ENCODE measurements around the gene PTPN2. TPM values are rescaled to one million over a fixed set of nuclear protein-coding genes. Genes with fewer than 3 reads are reported as not detected.

PTPN2 gene
- total and polyA plus RNA-seq, 11 donors = 7.5 to 33.1 (median 11.5) TPM

DNA sequence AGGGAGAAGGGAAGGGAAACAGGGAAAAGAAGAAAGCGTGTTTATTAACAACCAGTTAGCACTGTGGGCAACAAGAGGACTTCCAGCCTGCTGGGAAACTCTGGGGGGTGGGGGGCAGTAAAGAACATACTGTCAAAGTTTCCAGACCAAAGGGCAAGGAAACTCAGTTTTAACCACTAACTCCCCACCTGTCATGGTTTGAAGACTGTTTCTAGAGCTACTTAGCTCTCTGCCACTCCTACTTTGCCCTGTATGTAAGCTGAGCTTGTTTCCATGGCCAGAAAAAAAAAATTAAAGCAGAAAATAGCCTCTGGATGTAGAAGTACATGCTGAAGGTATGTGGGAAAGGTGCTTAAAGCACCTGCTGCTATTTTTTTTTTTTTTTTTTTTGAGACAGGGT, 11.0 kb upstream of the PTPN2 start:
- DNase-seq (no peak), ATAC-seq (no peak)
- Histone ChIP-seq H3K4me3 (no peak overlapping the region), H3K27ac (no peak overlapping the region), H3K9me3 (peaks cover 0 to 6% (median 0%) of the 10 kb centered on the region in 12 donors), H3K4me1 (peaks cover 0 to 4% (median 0%) of the 10 kb centered on the region in 12 donors), H3K27me3 (peaks cover 0 to 20% (median 3%) of the 10 kb centered on the region in 9 donors), H3K36me3 (no peaks in the 10 kb centered on the region)
- 89 to 100% (median 99%) methylated on average over 1 of the region's 1 CpG for WGBS, 4 donors
- TF ChIP-seq, protein P1, sequence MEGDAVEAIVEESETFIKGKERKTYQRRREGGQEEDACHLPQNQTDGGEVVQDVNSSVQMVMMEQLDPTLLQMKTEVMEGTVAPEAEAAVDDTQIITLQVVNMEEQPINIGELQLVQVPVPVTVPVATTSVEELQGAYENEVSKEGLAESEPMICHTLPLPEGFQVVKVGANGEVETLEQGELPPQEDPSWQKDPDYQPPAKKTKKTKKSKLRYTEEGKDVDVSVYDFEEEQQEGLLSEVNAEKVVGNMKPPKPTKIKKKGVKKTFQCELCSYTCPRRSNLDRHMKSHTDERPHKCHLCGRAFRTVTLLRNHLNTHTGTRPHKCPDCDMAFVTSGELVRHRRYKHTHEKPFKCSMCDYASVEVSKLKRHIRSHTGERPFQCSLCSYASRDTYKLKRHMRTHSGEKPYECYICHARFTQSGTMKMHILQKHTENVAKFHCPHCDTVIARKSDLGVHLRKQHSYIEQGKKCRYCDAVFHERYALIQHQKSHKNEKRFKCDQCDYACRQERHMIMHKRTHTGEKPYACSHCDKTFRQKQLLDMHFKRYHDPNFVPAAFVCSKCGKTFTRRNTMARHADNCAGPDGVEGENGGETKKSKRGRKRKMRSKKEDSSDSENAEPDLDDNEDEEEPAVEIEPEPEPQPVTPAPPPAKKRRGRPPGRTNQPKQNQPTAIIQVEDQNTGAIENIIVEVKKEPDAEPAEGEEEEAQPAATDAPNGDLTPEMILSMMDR (IDR thresholded peaks at IDR 0.05) = no peak
- no peak for TF ChIP-seq POLR2A (IDR thresholded peaks at IDR 0.05)
- intact Hi-C loops (cut with DNase I) = loop anchor here in 4 of 10 donors (5.0 to 10.0 kb wide), 3 partner anchors 37 to 150 kb away; no protein-coding TSS in a partner anchor

DNA sequence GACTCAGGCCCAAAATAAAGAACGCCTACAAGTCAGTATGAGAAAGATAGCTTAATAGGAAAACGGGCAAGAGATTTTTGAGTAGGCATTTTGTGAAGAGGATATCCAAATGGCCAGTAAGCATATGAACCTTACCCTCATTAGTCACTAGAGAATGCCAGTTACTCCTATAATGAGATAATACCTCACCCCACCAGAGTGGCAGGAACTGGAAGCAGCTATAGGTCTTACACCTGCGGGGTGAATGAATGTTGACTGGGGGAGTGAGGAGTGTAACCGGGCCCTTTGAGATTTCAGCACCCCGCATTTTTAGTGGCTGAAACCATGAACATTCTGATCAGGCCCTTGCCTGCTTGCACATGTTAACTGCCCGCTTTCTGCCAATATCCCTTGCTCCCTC, 7.5 kb upstream of the PTPN2 start:
- intact Hi-C loops (cut with DNase I) = loop anchor here in 5 of 10 donors (5.0 to 10.0 kb wide), 5 partner anchors 41 to 147 kb away; no protein-coding TSS in a partner anchor
- ATAC-seq (no peak), DNase-seq (no peak)
- H3K27ac ChIP-seq = no peak overlapping the region
- no peak overlapping the region for H3K4me3 ChIP-seq
- peaks cover 0 to 5% (median 0%) of the 10 kb centered on the region in 12 donors for H3K4me1 ChIP-seq
- TF ChIP-seq, protein P1 (IDR thresholded peaks at IDR 0.05) = no peak
- no peak for TF ChIP-seq POLR2A (IDR thresholded peaks at IDR 0.05)
- H3K27me3 ChIP-seq = peaks cover 0 to 10% (median 0%) of the 10 kb centered on the region in 9 donors
- H3K36me3 ChIP-seq = no peaks in the 10 kb centered on the region
- 85 to 91% (median 89%) methylated on average over 6 of the region's 6 CpGs for WGBS, 4 donors
- peaks cover 0 to 6% (median 0%) of the 10 kb centered on the region in 12 donors for H3K9me3 ChIP-seq

DNA sequence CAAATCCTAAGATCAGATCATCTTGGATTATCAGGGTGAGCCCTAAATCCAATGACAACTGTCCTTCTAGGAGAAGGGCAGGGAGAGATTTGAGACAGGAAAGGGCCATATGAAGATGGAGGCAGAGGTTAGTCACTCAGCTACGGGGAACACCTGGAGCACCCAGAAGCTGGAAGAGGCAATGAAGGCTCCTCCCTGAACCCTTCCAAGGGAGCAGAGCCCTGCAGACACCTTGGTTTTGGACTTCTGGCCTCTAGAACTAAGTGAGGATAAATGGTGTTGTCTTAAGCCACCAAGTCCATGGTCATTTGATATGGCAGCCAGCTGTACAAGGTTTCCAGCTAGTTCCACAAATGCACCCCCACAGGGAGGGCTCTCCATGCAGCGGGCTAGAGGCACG, 6.9 kb upstream of the PTPN2 start:
- peaks cover 0 to 10% (median 0%) of the 10 kb centered on the region in 9 donors for H3K27me3 ChIP-seq
- 94 to 96% (median 95%) methylated on average over 3 of the region's 3 CpGs for WGBS, 4 donors
- H3K27ac ChIP-seq = no peak overlapping the region
- no peak for DNase-seq
- ATAC-seq = no peak
- intact Hi-C loops (cut with DNase I) = loop anchor here in 5 of 10 donors (5.0 to 10.0 kb wide), 5 partner anchors 41 to 146 kb away; no protein-coding TSS in a partner anchor
- H3K4me3 ChIP-seq = no peak overlapping the region
- peaks cover 0 to 6% (median 0%) of the 10 kb centered on the region in 12 donors for H3K9me3 ChIP-seq
- H3K36me3 ChIP-seq = no peaks in the 10 kb centered on the region
- TF ChIP-seq, protein P1 (IDR thresholded peaks at IDR 0.05) = no peak
- TF ChIP-seq POLR2A (IDR thresholded peaks at IDR 0.05) = no peak
- peaks cover 0 to 9% (median 0%) of the 10 kb centered on the region in 12 donors for H3K4me1 ChIP-seq

DNA sequence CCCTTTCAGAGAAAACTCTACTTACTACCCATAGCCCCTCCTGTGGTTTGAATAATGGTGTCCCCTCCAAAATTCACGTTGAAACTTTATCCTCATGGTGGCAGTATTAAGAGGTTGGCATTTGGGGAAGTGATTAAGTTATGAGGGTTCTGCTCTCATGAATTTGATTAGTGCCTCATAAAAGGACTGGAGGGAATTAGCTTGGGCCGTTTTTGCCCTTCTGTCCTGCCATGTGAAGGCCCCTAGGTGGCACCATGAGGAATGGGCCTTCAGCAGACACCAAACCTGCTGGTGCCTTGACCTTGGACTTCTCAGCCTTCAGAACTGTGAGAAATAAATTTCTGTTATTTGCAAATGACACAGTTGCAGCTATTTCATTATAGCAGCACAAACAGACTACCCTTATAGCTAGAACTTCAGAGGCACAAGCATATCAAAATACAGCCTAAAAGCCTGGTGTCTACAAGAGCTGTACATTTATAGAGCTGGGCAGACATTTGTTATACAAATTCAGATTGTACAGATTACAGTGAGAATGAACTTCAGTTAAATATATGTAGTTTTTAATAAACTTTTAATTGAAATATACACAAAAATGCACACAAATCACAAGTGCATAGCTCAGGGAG, 2.6 kb upstream of the PTPN2 start:
- intact Hi-C loops (cut with DNase I) = loop anchor here in 3 of 10 donors (10.0 kb wide), 3 partner anchors 48 to 512 kb away; partner anchors contain the start of genes AFG3L2 (in 1 of the 3) and SEH1L (in 1 of the 3)
- no peak for DNase-seq
- Histone ChIP-seq H3K27ac (peak overlapping the region in 1 of 12 donors; percentile 18), H3K27me3 (no peaks in the 10 kb centered on the region), H3K4me1 (peaks cover 0 to 31% (median 12%) of the 10 kb centered on the region in 12 donors), H3K4me3 (no peak overlapping the region), H3K36me3 (no peaks in the 10 kb centered on the region), H3K9me3 (peaks cover 0 to 6% (median 0%) of the 10 kb centered on the region in 12 donors)
- ATAC-seq = no peak
- WGBS, 4 donors = 28 to 50% (median 36%) methylated on average over 2 of the region's 2 CpGs
- TF ChIP-seq, protein P1 (IDR thresholded peaks at IDR 0.05) = peak in 4 of 12 donors; percentile 4 to 27 (median 20)
- no peak for TF ChIP-seq POLR2A (IDR thresholded peaks at IDR 0.05)

Data from heart left ventricle (tissue), 16 donors.